Measurements from ENCODE around the gene DSCAM. TPM values are rescaled to one million over a fixed set of nuclear protein-coding genes. Genes with fewer than 3 reads are reported as not detected.

The DSCAM gene
- total RNA-seq, 1 donor from 2014 or later = not detected

DNA sequence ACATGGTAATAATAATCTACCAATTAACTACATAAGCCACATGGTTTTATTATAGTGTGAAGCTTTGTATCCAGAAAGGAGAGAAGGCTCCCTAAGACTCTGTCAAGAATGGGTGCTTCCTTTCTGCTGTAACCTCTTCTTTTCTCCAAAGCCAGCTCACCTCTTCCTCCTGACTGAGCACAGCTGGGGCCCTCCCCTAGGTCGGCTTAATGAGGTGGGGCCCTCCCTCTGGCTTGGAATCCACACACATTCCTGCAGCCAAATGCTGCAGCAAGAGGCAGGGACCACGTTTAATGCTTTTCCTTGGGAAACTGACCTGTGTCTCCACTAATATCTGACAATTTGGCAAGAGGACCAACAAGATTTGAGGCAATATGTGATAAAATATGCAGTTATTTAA, 94.8 kb downstream of the DSCAM start:
- H3K27ac ChIP-seq = no peak overlapping the region
- no peak overlapping the region for H3K4me3 Mint-ChIP-seq
- no peaks in the 10 kb centered on the region for H4K20me1 ChIP-seq (ENCODE audit: low read depth)
- no peaks in the 10 kb centered on the region for H3K9me3 Mint-ChIP-seq
- H3F3A ChIP-seq (ENCODE audit: low read depth) = peaks cover 14% of the 10 kb centered on the region
- H3K36me3 ChIP-seq = no peaks in the 10 kb centered on the region
- H3K27ac Mint-ChIP-seq = no peak overlapping the region
- H2AFZ ChIP-seq (replicated peaks) = no peak overlapping the region
- H3K4me3 ChIP-seq = no peak overlapping the region
- H3K4me1 Mint-ChIP-seq = peaks cover 2% of the 10 kb centered on the region
- no peaks in the 10 kb centered on the region for H3K27me3 Mint-ChIP-seq (ENCODE audit: insufficient read depth, low read depth)
- peaks cover 25% of the 10 kb centered on the region for H3K4me1 ChIP-seq
- TF ChIP-seq EZH2phosphoT487 (IDR thresholded peaks at IDR 0.05) = no peak
- no peak overlapping the region for H3K9ac ChIP-seq
- H3K79me2 ChIP-seq (ENCODE audit: low read depth) = no peaks in the 10 kb centered on the region
- H3K9me3 ChIP-seq (ENCODE audit: low read depth) = no peaks in the 10 kb centered on the region
- no peaks in the 10 kb centered on the region for H3K27me3 ChIP-seq
- peak overlapping the region; percentile 62 for H3K4me2 ChIP-seq
- peak; percentile 73 for DNase-seq (ENCODE audit: low spot score)
- no peaks in the 10 kb centered on the region for H3K36me3 Mint-ChIP-seq

DNA sequence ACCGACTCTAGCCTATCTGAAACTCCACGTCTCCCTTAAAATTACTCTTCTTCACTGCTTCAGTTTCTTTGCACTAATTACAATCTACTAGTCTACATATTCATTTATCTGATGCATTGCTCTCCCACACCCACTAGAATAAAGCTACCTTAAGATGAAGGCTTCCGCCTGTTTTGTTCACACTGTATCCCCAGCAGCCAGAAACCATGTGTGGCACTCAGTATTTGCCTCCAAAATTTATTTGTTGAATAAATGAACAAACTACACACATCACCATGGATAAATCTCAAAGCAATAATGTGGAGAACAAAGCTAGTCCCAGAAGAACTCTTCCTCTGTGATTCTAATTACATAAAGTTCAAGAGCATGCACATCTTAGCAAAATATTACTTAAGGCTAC, 95.7 kb downstream of the DSCAM start:
- no peak overlapping the region for H2AFZ ChIP-seq (replicated peaks)
- no peak overlapping the region for H3K27ac ChIP-seq
- H3K36me3 ChIP-seq = no peaks in the 10 kb centered on the region
- no peak for TF ChIP-seq EZH2phosphoT487 (IDR thresholded peaks at IDR 0.05)
- TF ChIP-seq, protein P1, sequence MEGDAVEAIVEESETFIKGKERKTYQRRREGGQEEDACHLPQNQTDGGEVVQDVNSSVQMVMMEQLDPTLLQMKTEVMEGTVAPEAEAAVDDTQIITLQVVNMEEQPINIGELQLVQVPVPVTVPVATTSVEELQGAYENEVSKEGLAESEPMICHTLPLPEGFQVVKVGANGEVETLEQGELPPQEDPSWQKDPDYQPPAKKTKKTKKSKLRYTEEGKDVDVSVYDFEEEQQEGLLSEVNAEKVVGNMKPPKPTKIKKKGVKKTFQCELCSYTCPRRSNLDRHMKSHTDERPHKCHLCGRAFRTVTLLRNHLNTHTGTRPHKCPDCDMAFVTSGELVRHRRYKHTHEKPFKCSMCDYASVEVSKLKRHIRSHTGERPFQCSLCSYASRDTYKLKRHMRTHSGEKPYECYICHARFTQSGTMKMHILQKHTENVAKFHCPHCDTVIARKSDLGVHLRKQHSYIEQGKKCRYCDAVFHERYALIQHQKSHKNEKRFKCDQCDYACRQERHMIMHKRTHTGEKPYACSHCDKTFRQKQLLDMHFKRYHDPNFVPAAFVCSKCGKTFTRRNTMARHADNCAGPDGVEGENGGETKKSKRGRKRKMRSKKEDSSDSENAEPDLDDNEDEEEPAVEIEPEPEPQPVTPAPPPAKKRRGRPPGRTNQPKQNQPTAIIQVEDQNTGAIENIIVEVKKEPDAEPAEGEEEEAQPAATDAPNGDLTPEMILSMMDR (IDR thresholded peaks at IDR 0.05) = no peak
- TF ChIP-seq EZH2 (IDR thresholded peaks at IDR 0.05) = no peak
- Mint-ChIP-seq H3K9me3 (no peaks in the 10 kb centered on the region), H3K27ac (no peak overlapping the region), H3K4me1 (peaks cover 2% of the 10 kb centered on the region), H3K36me3 (no peaks in the 10 kb centered on the region), H3K4me3 (no peak overlapping the region), H3K27me3 (ENCODE audit: insufficient read depth, low read depth) (no peaks in the 10 kb centered on the region)
- DNase-seq (ENCODE audit: low spot score) = no peak
- H3K79me2 ChIP-seq (ENCODE audit: low read depth) = no peaks in the 10 kb centered on the region
- peak overlapping the region; percentile 62 for H3K4me2 ChIP-seq
- H3K4me1 ChIP-seq = peaks cover 25% of the 10 kb centered on the region
- H3K27me3 ChIP-seq = no peaks in the 10 kb centered on the region
- H3K4me3 ChIP-seq = no peak overlapping the region
- no peaks in the 10 kb centered on the region for H3K9me3 ChIP-seq (ENCODE audit: low read depth)
- peaks cover 14% of the 10 kb centered on the region for H3F3A ChIP-seq (ENCODE audit: low read depth)
- no peaks in the 10 kb centered on the region for H4K20me1 ChIP-seq (ENCODE audit: low read depth)
- no peak overlapping the region for H3K9ac ChIP-seq

DNA sequence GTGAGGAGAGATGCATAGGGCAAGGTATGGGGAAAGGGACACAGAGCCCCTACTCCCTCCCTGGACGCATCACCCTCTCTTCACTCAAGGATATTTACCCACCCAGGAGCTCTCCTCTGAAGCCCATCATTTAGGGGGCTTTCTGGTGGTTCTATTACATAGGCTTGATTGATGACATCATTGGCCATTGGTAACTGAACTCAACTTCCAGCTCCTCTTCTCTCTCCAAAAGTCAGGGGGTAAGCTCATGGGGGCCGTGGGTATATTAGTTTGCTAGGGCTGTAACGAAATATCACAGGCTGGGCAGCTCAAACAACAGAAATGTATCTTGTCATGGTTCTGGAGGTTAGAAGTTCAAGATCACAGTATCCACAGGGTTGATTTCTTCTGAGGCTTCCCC, 110.8 kb downstream of the DSCAM start:
- H3K36me3 ChIP-seq = no peaks in the 10 kb centered on the region
- H3K4me2 ChIP-seq = no peak overlapping the region
- TF ChIP-seq EZH2phosphoT487 (IDR thresholded peaks at IDR 0.05) (no peak), EZH2 (IDR thresholded peaks at IDR 0.05) (no peak)
- TF ChIP-seq, protein P1 (IDR thresholded peaks at IDR 0.05) = no peak
- no peaks in the 10 kb centered on the region for H3K9me3 Mint-ChIP-seq
- peaks cover 3% of the 10 kb centered on the region for H3K27me3 Mint-ChIP-seq (ENCODE audit: insufficient read depth, low read depth)
- no peaks in the 10 kb centered on the region for H4K20me1 ChIP-seq (ENCODE audit: low read depth)
- no peaks in the 10 kb centered on the region for H3K27me3 ChIP-seq
- no peaks in the 10 kb centered on the region for H3K79me2 ChIP-seq (ENCODE audit: low read depth)
- no peak overlapping the region for H3K27ac Mint-ChIP-seq
- H2AFZ ChIP-seq (replicated peaks) = no peak overlapping the region
- DNase-seq (ENCODE audit: low spot score) = no peak
- H3K36me3 Mint-ChIP-seq = no peaks in the 10 kb centered on the region
- no peaks in the 10 kb centered on the region for H3K9me3 ChIP-seq (ENCODE audit: low read depth)
- H3K4me1 ChIP-seq = peaks cover 9% of the 10 kb centered on the region
- no peaks in the 10 kb centered on the region for H3K4me1 Mint-ChIP-seq
- no peak overlapping the region for H3K9ac ChIP-seq
- no peak overlapping the region for H3K27ac ChIP-seq
- no peaks in the 10 kb centered on the region for H3F3A ChIP-seq (ENCODE audit: low read depth)
- H3K4me3 Mint-ChIP-seq = no peak overlapping the region
- H3K4me3 ChIP-seq = no peak overlapping the region

DNA sequence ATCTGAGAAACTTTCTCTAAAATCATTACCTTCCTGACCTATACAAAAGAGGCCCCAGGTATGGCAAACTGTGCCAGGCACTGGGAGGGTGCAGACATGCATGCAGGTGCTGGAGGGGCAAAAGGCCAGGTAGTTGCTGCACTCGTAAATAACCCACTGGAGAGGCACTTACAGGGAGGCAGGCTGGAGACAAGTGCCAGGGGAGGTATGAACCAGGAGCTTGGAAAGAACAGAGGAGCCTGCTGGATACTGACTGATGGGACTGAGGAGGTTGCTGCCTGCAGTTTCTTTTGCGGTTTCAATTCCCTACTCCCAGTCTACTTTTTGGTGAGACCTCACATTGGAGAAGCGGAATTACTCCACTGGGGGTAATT, 113.9 kb downstream of the DSCAM start:
- TF ChIP-seq, protein P1 (IDR thresholded peaks at IDR 0.05) = no peak
- TF ChIP-seq EZH2phosphoT487 (IDR thresholded peaks at IDR 0.05) (no peak), EZH2 (IDR thresholded peaks at IDR 0.05) (no peak)
- H3K4me1 Mint-ChIP-seq = peaks cover 17% of the 10 kb centered on the region
- Histone ChIP-seq H3K4me3 (no peak overlapping the region), H2AFZ (replicated peaks) (no peak overlapping the region), H3K4me1 (no peaks in the 10 kb centered on the region), H3K4me2 (no peak overlapping the region), H4K20me1 (ENCODE audit: low read depth) (no peaks in the 10 kb centered on the region), H3K9ac (no peak overlapping the region), H3F3A (ENCODE audit: low read depth) (no peaks in the 10 kb centered on the region), H3K79me2 (ENCODE audit: low read depth) (no peaks in the 10 kb centered on the region), H3K36me3 (no peaks in the 10 kb centered on the region), H3K9me3 (ENCODE audit: low read depth) (no peaks in the 10 kb centered on the region), H3K27me3 (no peaks in the 10 kb centered on the region), H3K27ac (no peak overlapping the region)
- no peak overlapping the region for H3K4me3 Mint-ChIP-seq
- H3K9me3 Mint-ChIP-seq = no peaks in the 10 kb centered on the region
- no peak overlapping the region for H3K27ac Mint-ChIP-seq
- H3K27me3 Mint-ChIP-seq (ENCODE audit: insufficient read depth, low read depth) = peaks cover 3% of the 10 kb centered on the region
- no peak for DNase-seq (ENCODE audit: low spot score)
- H3K36me3 Mint-ChIP-seq = no peaks in the 10 kb centered on the region
